GM21423 (cell line): ENCODE measurements around the gene RNF17.

Source experiments
- ATAC-seq: cut with Tn5 transposase; IDR thresholded peaks from one replicate; pipeline ENCODE4 v1.9.1; 2021; ENCODE audit warnings: mild to moderate bottlenecking, moderate library complexity; ENCODE audit not compliant: unreplicated experiment

RNF17 gene

GRCh38 chr13:24894277-24894971 lies 130.5 kb downstream of the RNF17 start:
- ATAC-seq, result no peak

- no peak for ATAC-seq
These were observed 131.0 kb downstream of the RNF17 start for GRCh38 chr13:24894972-24895300.

- ATAC-seq, result no peak
These were observed 132.1 kb downstream of the RNF17 start for GRCh38 chr13:24896061-24896460.

GRCh38 chr13:24897293-24897692 lies 133.3 kb downstream of the RNF17 start:
- no peak for ATAC-seq

GRCh38 chr13:24899601-24900000 lies 135.6 kb downstream of the RNF17 start:
- no peak for ATAC-seq

- no peak for ATAC-seq
These were observed 136.5 kb downstream of the RNF17 start for GRCh38 chr13:24900507-24900906.

- ATAC-seq, result no peak
These were observed 141.3 kb downstream of the RNF17 start for GRCh38 chr13:24905242-24905641.

- ATAC-seq, result no peak
These were observed 142.3 kb downstream of the RNF17 start for GRCh38 chr13:24906268-24906667.

GRCh38 chr13:24910502-24911132 lies 146.6 kb downstream of the RNF17 start:
- no peak for ATAC-seq

- ATAC-seq, result no peak
These were observed 147.4 kb downstream of the RNF17 start for GRCh38 chr13:24911133-24911908.

- ATAC-seq, result no peak
These were observed 152.5 kb downstream of the RNF17 start for GRCh38 chr13:24916464-24916863.

GRCh38 chr13:24921003-24921402 lies 157.0 kb downstream of the RNF17 start:
- ATAC-seq, result no peak

- no peak for ATAC-seq
These were observed 157.9 kb downstream of the RNF17 start for GRCh38 chr13:24921881-24922280.

GRCh38 chr13:24922387-24922744 lies 158.4 kb downstream of the RNF17 start:
- peak; percentile 25 for ATAC-seq

GRCh38 chr13:24922745-24923591 lies 159.0 kb downstream of the RNF17 start:
- peak; percentile 90 for ATAC-seq

GRCh38 chr13:24925318-24926231 lies 161.6 kb downstream of the RNF17 start:
- no peak for ATAC-seq

GRCh38 chr13:24927810-24928404 lies 163.9 kb downstream of the RNF17 start:
- no peak for ATAC-seq

GRCh38 chr13:24929196-24929595 lies 165.2 kb downstream of the RNF17 start:
- no peak for ATAC-seq
